Uterus (tissue), 2 donors: ENCODE results near the gene IGF2R.

Source experiments
- POLR2A ChIP-seq, 2 donors: fragments of 450-650 bp; IDR thresholded peaks; one replicate each; pipeline ENCODE4 v1.6.1; 2016; ENCODE audit warnings: antibody characterized with exemption in 2 of 2, mild to moderate bottlenecking in 1 of 2, moderate library complexity in 1 of 2
- TF ChIP-seq, protein P1 (sequence below), 4 experiments: fragments of 200-600 bp in 2 of 4; fragments of 450-650 bp in 2 of 4; sonication (generic) in 2 of 4; IDR thresholded peaks; one replicate each; pipeline ENCODE4 v1.5.1; 2016 to 2019; ENCODE audit warnings: antibody characterized with exemption in 4 of 4, mild to moderate bottlenecking in 2 of 4, moderate library complexity in 1 of 4

DNA sequence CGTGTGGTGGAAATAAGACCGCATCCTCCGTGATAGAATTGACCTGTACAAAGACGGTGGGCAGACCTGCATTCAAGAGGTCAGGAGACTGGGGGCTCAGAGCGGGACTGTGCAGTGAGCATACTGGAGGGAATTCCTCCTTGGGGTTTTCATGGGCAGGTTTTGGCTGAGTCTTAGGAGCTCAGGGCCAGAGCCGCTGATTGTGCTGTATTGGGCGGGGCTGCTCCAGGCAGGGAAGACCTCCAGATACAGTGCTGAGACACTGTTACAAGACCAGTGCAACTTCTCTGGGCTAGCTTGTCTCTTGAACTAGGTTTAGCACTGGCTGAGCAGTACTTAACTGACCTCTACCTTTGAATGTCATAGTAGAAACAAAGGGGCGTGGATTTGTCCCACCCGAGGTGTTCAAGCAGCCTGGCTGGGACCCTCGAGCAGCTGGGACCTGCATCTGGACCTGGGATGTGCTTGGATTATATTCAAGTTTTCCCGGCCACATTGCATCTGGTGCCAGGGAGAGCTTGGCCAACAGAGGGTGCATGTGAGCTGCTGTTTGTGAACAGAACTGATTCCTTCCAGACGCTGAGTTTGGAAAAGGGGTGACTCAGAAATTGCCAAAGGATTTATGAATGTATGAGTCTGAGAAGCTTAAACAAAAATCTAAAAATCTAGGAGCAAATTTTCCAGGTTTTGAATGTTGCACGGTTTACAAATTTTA is 119.3 kb downstream of the IGF2R start:
- TF ChIP-seq, protein P1, sequence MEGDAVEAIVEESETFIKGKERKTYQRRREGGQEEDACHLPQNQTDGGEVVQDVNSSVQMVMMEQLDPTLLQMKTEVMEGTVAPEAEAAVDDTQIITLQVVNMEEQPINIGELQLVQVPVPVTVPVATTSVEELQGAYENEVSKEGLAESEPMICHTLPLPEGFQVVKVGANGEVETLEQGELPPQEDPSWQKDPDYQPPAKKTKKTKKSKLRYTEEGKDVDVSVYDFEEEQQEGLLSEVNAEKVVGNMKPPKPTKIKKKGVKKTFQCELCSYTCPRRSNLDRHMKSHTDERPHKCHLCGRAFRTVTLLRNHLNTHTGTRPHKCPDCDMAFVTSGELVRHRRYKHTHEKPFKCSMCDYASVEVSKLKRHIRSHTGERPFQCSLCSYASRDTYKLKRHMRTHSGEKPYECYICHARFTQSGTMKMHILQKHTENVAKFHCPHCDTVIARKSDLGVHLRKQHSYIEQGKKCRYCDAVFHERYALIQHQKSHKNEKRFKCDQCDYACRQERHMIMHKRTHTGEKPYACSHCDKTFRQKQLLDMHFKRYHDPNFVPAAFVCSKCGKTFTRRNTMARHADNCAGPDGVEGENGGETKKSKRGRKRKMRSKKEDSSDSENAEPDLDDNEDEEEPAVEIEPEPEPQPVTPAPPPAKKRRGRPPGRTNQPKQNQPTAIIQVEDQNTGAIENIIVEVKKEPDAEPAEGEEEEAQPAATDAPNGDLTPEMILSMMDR (IDR thresholded peaks at IDR 0.05) = peak; percentile 55 to 82 (median 74)
- no peak for TF ChIP-seq POLR2A (IDR thresholded peaks at IDR 0.05)
